ENCODE measurements around the gene COG5. TPM values are rescaled to one million over a fixed set of nuclear protein-coding genes. Genes with fewer than 3 reads are reported as not detected.

The COG5 gene
- total RNA-seq, 1 donor from 2014 or later: 36.3 TPM

DNA sequence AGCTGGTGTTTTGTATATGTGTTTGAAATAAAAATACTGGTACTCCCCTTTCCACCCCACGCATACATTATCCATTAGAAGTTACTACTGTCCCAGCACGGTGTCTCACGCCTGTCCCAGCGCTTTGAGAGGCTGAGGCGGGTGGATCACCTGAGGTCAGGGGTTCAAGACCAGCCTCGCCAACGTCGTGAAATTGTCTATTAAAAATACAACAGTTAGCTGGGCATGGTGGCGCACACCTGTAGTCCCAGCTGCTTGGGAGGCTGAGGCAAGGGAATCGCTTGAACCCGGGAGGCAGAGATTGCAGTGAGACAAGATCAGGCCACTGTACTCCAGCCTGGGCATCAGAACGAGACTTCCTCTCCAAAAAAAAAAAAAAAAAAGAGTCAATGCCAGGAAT lies 392.2 kb downstream of the COG5 start:
- no peaks in the 10 kb centered on the region for H3K36me3 ChIP-seq (ENCODE audit: control insufficient read depth, insufficient read depth, low read length)
- no peak overlapping the region for H3K4me3 ChIP-seq (ENCODE audit: low read depth, low read length)
- FAIRE-seq (no peak), DNase-seq (ENCODE audit: low read depth) (no peak)
- H3K27me3 ChIP-seq (ENCODE audit: control insufficient read depth, insufficient read depth, low read length): no peaks in the 10 kb centered on the region
- TF ChIP-seq CTCF (IDR thresholded peaks at IDR 0.05; ENCODE audit: insufficient read depth, low read length, severe bottlenecking): no peak

DNA sequence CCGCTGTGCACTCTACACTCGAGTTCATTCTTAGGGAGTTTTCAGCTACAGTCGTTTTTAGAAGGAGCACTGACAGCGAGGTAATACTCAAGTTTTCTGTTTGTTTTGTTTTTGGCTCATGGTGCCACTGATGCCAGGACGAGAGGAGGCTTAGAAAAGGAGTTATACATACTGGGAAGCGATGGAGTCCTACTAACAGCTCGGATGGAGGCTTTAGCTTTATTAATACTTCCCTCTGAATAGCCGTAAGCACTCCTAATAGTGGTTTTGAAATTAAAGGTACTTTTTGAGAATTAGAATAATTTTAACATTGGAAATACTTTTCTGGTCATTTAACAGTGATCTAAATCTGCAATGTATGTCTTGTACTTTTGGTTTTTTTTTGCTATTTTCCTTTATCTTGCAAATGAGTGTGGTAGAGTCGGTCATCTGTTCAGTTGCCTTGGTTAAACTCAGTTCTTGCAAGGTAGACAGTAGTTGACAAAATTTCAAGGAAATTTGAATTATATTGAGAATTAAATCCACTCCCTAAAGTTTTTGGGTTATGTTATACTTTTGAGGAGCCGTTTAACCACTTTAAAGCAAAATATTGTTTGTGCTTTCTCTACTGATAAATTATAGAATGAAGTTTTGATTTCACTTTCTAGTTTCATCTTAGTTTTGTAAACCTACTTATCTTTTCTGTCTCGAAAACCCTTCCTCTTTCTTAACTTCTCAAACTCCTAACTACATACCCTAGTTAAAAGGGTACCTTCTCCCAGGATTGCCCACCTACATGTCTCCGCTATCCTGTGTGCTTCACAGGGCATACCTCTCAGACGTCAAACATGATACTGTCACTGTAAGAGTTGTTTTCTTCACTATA lies 393.4 kb downstream of the COG5 start:
- peak overlapping the region; percentile 98 for H3K4me3 ChIP-seq (ENCODE audit: low read depth, low read length)
- DNase-seq (ENCODE audit: low read depth) (no peak), FAIRE-seq (no peak)
- no peak for TF ChIP-seq CTCF (IDR thresholded peaks at IDR 0.05; ENCODE audit: insufficient read depth, low read length, severe bottlenecking)
- H3K36me3 ChIP-seq (ENCODE audit: control insufficient read depth, insufficient read depth, low read length): no peaks in the 10 kb centered on the region
- no peaks in the 10 kb centered on the region for H3K27me3 ChIP-seq (ENCODE audit: control insufficient read depth, insufficient read depth, low read length)

DNA sequence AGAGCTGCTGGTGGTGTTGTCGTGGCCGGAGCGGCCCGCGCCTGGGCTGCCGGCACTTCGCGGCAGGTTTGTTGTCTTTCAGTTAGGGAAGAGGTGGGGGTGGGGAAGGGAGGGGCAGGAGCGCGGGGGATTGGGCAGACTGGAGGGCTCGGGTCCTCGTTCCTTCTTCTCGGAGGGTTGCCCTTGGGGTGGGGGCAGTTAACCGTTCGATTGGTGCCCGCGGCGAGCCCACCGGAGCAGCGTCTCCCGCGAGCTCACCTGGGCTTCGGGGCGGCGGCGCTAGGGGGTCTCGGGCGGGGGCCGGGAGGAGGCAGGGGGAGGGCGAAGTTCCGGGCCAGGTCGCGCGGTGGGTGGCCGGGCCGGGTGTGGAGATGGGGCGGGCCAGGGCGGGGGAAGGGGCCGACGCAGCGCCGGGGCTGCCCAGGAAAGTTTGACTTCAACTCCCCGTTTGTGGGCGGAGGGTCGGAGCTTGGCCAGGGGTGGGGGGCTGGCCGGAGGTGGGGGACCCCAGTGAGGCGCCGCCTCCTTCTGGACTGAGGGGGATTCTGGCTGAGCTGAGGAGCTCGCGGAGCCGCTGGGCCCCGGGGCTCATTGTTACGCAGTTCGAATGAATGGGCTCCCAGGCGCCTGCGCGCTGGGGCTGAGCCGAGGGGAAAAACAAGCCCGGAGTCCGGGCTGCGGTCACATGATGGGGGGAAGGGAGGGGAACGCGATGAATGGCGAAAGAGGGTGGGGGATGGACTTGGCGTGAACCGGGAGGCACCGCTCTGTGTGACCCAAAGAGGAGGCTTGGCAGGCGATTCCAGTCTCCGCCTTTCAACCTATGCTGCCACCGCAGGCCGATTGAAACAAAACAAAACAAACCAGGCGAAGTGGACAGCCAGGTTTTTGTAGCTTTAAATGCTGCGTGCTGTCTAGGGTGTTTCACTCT lies 394.3 kb downstream of the COG5 start:
- TF ChIP-seq CTCF (IDR thresholded peaks at IDR 0.05; ENCODE audit: insufficient read depth, low read length, severe bottlenecking): peak; percentile 11
- peak; percentile 93 for DNase-seq (ENCODE audit: low read depth)
- H3K36me3 ChIP-seq (ENCODE audit: control insufficient read depth, insufficient read depth, low read length): no peaks in the 10 kb centered on the region
- peak overlapping the region; percentile 98 for H3K4me3 ChIP-seq (ENCODE audit: low read depth, low read length)
- H3K27me3 ChIP-seq (ENCODE audit: control insufficient read depth, insufficient read depth, low read length): no peaks in the 10 kb centered on the region
- no peak for FAIRE-seq

DNA sequence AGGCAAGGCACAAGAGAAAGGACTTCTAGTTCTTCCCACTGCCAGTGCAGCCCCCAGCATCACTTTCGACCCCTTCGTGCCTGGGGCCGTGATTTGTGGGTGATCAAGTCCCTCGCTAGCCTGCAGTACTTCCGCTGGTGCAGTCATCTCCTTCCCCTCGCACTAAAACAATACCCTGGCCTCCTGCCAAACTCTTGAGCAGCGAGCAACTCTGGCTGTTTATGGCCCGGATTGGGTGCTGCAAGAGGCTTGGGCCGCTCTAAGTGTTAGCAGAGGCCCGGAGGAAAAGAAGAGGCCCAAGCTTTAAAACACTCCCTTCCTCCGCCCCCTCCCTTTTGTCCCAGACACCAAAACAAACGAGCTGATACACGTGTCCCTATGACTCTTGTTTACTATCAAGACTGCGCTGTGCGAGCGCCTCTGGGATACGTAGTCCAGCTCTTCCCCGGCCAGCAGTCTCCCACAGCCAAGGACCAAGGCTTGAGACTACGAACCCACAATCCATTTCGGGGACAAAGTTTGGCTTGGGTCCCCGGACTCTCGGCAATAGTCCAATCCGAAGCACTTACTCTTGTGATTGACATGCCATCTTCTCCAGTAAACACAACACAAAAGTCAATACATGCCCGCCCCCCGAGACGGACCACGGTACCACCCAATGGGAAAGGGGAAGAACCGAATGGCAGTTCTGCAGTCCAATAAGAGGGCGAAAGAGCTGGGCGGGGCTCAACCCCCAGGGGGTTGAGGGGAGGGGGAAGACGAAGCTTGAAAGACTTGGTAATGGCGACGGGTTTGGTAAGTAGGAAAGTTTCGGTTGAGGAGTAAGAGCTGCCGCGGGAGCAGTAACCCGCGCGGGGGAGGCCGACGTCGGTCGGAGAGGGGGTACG lies 395.2 kb downstream of the COG5 start, which contains the start of gene HBP1:
Gene HBP1 (plus strand): TSS at position 771 of the 887 bp plus-strand sequence. CDS start 10,891 bp downstream, outside the sequence.
- peak; percentile 100 for DNase-seq (ENCODE audit: low read depth)
- peak; percentile 92 for FAIRE-seq
- Histone ChIP-seq H3K36me3 (ENCODE audit: control insufficient read depth, insufficient read depth, low read length) (no peaks in the 10 kb centered on the region), H3K27me3 (ENCODE audit: control insufficient read depth, insufficient read depth, low read length) (no peaks in the 10 kb centered on the region), H3K4me3 (ENCODE audit: low read depth, low read length) (peak within 1 kb of the TSS; percentile 98)
- TF ChIP-seq CTCF (IDR thresholded peaks at IDR 0.05; ENCODE audit: insufficient read depth, low read length, severe bottlenecking): no peak

All from bronchial epithelial cell (primary cell).